Fibroblast of peridontal ligament (primary cell): Measurements from ENCODE around the gene BBS7.

Source experiments
- DNase-seq: peaks from one replicate; pipeline ENCODE4 v3.0.0-alpha.2; 2010; ENCODE audit errors: extremely low read depth

BBS7 gene

GRCh38 chr4:121824950-121825349, 45.3 kb downstream of the BBS7 start:
- DNase-seq = no peak

DNA sequence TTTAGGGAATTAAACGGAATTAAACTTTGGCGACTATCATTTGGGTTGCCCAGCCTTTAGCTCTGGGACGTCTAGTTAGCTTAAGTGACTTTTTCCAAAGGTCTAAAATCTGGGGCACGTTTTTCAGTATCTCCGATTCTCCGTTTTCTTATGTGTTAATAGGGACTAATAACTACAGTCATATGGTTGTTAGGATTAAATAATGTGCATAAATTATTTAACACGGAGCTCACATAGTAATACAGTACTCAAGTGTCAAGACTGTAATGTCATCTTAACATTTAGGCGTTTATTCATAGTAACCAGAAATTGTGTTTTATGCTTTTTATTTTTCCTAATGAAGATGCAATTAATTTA, 46.1 kb downstream of the BBS7 start:
- no peak for DNase-seq

DNA sequence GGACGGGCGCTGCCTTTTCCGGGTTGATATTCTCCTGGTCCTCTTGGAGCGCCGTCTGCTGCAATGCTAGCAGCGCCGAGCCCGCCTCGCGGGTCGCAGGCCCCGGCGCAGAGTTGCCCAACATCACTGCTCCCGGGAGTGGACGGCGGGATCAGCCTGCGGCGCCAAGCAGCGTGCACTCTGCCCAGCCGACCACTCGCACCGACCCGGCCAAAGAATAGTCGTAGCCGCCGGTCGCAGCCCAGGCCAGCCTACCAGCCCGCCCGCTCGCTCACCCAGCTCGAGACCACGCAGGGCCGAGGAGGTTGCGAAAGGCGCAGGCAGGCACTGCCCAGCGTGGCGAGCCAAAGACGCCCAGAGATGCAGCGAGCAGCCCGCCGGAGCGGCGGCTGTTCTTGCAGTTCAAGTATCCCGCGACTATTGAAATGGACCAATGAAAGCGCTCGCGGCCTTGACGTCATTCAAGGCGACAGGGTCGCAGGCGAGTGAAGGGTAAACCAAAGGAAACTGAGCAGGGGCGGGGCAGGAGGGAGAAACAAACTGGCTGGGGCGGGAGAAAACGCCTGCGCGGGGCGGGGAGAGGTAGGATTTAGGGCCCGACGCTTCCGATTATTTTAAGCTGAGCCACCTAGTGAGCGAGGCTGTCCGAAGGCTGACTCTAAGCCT, 46.6 kb downstream of the BBS7 start, which contains the start of gene CCNA2:
CCNA2 (minus strand) TSS at position 379 of the 666 bp plus-strand sequence; CDS start at position 124, 255 bp downstream.
- peak; percentile 96 for DNase-seq

DNA sequence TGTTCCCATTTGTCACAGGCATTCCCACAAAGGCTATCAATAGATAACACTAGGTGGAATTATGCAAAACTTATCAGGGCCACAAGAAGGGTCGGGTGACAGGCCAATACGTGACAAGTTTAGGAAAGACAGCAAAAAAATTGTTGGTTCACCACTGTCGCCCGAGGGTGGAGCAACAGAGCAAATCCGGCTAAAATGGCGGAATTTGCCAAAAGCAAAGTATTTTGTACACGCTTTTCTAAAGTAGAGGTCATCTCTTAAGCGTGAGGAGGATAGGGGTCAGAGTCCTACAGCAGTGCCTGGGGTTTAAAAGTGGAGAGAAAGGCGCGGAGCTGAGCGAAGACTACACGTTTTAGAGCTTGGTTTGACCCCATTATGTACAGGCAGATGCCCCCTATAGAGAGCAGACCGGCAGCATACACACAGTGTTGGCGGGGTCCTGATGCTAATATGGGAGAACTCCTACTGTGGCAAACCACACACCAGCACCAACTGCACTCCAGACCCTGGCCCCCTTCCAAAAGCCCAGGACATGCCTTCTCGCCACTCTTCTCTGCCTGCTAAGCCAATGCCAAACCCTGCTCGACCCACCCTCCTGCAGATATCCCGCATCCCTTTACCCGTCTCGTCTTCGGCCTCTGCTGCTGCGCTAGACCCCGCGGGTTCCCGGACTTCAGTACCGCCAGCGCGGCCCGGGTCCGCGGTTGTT, 47.3 kb downstream of the BBS7 start:
- DNase-seq = peak; percentile 25

DNA sequence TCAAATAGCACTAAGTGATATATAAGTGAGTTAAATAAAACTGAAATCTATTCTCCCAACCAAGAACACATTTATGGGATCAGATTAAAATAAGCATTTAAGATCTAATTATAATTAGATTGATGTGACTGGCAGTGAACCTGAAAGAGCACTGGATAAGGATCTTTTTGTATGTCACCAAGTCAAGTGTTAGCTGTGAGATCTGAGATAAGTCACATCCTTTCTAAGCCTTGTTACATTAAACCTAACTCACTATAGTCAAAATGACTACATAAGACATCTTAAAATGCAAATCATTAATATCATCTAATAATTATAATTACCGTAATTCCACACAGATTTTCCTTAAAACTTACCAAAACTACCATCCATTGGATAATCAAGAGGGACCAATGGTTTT, 48.2 kb downstream of the BBS7 start:
- DNase-seq = no peak

DNA sequence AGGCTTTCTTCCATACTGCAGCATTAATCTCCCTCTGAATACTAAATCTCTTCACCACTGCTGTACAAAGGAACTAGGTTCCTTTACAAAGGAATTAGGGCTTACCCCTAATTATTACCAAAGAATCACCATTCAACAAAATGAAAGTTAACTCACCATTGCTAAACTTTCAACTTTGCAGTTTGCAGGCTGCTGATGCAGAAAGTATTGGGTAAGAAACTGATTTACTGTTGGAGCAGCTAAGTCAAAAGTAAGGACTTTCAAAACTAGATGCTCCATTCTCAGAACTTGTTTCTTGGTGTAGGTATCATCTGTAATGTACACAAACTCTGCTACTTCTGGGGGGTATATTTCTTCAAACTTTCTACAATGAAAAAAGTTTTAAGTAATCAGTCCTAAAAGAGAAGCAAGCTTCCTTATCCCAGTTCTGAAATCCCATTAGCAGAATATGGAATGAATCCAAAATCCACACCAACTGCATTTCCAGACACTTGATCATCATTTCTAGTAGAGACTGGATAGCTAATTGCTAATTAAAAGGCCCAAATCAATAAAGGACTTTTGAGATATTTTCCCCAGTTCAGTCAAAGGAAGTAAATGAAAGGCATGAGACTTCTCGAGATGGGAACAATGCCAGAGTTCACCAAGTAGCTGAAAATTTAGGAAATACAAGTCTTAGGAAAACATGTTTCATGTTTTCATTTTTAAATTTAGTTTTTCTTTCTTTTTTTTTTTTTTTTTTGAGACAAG, 50.9 kb downstream of the BBS7 start:
- peak; percentile 43 for DNase-seq

DNA sequence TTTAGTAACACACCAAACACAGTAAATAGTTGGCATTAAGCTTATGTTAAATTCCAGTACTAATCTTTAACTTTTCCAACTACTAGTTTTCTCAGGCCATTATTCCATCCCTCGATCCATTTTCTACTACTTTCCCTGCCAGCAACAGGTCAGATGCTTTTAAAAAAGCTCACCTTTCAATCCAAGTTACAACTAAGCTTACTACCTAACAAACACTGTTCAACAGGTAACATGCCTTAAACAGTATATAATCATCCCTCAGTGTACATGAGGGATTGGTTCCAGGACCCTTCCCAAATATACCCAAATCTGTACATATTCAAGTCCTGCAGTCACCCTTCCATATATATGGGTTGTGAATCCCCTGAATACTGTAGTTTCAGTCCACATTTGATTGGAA, 52.1 kb downstream of the BBS7 start:
- DNase-seq = no peak

- no peak for DNase-seq
Measured at GRCh38 chr4:121817701-121818100, 52.6 kb downstream of the BBS7 start.

DNA sequence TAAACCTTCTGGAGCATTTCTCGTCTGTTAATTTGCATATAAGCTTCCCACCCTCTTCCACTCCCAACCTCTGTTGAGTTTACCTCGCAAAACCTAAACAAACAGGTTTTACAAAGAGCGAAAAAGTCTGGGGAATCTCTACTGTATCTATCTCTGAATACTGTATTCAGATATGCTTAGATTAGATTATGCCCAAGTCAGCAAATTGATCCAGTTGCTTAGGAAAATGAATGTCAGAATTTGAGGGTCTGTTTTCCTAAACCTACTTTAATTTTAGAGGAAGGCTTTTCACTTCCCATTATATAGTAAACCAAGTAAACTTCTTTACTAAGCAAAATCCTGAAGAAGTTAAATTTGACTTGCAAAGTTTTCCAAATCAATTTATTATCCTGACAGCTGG, 53.3 kb downstream of the BBS7 start:
- no peak for DNase-seq

DNA sequence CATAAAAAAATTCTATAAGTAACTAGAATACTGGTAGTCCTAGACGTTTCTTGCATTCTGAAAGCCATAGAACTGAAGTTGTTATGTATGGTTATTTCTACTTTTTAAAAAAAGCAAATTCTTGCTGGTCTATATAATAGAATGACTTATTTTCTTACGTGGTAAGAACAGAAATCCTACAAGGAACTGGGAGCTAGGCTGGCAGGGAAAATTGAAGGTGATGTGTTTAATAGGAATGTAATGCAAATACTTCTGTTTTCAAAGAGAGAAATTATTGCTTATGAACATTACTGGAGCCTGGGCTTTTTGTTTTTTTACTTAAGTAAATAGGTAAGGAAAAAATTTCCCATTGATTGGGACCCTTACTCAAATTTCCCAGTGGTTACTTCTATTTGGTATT, 55.5 kb downstream of the BBS7 start:
- DNase-seq = no peak

DNA sequence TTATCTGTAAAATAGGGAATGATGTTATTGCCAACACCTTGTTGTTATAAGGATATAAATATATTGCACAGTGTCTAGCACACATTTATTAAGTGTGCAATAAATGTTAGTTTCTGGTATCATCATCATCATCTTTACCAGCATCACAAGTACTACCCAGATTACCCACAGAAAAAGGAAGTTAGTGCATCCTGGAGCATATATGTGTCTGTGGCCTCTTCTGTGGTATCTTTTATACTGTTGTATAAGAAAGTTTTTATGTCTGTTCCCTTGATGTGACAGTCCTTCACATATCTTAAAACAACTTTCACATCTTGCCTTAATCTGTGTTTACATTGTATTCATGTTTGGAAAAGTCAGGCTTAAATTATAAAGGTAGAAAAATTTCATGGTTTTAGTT, 59.2 kb downstream of the BBS7 start:
- no peak for DNase-seq

DNA sequence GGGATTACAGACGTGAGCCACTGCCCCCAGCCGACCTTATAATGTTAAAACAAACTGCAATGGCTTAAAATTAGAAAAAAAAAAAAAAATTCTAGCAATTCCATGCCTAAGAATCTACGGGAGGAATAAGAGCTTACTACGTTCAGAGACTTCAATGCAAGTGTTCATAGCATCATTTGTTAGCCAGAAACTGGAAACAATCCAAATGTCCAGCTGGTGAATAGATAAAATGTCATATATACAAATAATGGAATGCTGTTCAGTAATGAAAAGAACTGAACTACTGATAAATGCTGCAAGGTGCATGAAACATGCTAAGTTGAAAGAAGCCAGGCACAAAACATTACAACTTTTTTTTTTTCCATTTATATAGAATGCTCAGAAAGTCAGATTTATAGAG, 63.9 kb downstream of the BBS7 start:
- no peak for DNase-seq

- DNase-seq = no peak
Measured at GRCh38 chr4:121801715-121802075, 68.6 kb downstream of the BBS7 start.

DNA sequence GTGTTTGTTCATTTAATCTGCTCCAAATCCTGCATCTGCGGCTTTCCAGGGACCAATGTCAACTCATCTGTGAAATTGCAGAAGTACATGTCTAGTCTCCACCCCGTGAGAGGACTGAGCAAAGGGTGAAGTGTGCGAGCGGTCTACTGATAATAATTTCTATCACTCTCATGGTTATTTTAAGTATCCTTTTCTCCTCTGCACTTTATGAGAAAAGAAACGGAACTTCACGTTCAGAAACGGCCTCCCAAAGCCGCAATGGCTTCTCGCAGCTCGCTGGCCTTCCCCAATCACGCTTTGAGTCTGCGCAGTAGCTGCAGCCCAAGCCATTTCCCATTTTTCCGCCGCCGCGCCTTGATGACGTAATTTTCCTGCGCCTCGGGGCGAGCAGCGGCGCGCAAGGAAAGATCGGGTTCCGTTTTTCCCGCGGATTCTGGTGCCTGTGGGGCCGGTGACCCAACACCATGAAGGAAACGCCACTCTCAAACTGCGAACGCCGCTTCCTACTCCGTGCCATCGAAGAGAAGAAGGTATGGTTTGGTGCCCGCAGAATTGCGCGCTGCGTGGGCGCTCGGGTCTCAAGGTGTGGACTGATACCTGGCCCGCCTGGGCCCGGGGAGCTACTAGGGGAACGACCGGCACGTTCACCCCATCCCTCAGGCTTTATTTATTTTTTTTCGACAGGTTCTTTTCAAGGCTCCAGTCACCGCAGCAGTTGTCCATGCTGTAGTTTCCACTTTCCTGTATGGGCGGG, 69.1 kb downstream of the BBS7 start, which contains the start of gene EXOSC9:
EXOSC9 (plus strand) TSS at position 363 of the 754 bp plus-strand sequence; CDS start at position 465, 102 bp downstream.
- peak; percentile 96 for DNase-seq

DNA sequence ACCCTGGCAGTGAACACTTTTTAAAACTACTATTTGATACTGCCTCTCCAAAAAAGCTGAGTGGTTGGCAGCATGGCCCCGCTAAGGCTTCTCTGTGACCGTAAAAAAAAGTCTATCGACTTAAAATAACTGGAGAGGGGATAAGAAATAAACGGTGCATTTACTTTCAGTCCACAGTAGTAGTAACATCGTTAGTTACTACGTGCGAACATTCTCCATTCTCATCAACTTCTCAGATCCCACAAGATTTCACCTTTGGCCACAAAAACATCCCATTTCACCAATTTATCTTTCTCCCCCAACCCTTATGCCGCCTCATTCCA, 69.7 kb downstream of the BBS7 start:
- DNase-seq = no peak

GRCh38 chr4:121799867-121800501, 70.3 kb downstream of the BBS7 start:
- DNase-seq = no peak

DNA sequence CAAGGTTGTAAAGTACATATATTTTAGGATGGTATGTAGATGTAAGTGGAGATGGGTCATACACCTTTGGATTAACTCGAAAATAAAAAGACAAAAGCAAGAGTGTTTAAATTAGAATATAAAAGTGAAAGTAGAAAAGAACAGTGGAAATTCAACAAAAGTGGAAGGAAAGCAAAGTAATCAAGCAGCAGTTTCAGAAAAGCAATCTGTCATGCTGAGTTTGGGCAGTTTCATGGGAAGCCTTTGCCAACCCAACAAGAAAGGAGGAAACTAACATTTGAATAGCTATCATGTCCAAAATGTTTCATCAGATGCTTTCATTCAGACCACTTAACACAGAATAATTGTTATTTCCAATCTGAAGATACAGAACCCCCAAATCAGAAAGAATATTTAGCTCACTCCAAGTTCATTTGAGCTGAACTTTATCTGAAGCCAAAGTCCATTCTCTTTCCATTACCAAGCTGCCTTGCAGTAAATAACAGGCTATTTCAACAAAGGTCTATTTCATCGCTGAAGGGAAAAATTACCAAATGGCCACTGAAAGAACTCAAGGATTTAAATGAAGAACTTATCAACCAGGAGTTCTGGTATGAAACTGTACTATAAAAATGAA, 71.0 kb downstream of the BBS7 start:
- DNase-seq = no peak

- DNase-seq = no peak
Measured at GRCh38 chr4:121796283-121796682, 74.0 kb downstream of the BBS7 start.

- no peak for DNase-seq
Measured at GRCh38 chr4:121794505-121795188, 75.6 kb downstream of the BBS7 start.

DNA sequence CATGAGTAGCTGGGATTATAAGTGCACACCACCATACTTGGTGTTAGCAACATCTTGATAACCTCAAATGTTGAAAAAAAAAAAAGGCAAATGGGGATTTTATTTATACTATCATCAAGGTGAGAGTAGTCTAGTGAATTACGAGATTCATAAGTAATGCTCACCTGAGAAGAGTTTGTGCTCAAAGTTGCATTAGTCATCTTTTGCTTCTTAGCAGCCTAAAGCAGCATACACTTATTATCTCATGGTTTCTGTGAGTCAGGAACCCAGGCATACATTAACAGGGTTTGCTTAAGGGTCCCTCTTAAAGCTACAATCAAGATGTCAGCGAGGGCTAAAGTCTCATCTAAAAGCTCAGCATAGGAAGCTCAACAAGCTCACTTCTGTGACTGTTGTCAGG, 77.3 kb downstream of the BBS7 start:
- DNase-seq = no peak

- peak; percentile 89 for DNase-seq
Measured at GRCh38 chr4:121791481-121791880, 78.8 kb downstream of the BBS7 start.
